ENCODE results near the gene CFAP97D1.
"Not testable (repeated sequence)": the region's sequence is repeated elsewhere in the genome, so short reads cannot be mapped to it uniquely, and the experiment has no call there.

The CFAP97D1 gene

GRCh38 chr17:43798024-43798423 lies 17.8 kb downstream of the CFAP97D1 start:
- DNase-seq (ENCODE audit: low spot score): not testable (repeated sequence)

DNA sequence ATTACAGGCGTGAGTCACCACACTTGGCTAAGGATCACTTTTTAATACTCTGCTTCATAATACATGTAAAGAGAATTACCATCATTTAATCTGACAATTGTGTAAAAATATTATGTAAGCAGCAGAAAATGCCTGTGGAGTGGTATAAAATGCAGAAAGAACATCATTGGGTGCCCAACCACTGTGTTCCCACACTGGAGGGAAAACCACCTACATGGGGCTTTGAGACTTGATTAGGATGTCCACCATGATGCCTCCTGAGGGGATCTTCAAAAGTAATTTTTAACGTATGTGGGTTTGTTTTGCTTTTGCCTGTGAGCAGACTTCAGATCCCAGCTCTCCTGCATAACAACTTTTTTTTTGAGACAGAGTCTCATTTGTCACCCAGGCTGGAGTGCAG lies 18.8 kb downstream of the CFAP97D1 start:
- DNase-seq (ENCODE audit: low spot score): no peak

DNA sequence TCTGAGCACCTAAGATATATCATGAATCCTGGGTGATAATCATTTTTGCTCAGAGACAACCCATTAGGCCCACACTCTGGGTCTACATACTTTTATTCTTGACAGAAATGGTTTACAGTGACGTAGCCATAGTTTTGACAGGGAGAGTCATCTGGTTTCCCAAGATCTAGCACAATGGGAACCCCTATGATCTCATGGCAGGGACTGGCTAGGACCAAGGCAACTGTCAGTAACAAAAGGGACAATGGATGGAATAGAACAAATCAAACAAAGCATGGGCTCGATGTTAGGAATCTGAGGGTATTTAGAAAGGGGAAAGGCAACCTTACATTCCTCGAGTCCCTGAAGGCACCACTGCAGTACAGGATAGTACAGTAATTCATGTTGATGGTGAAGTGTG lies 20.5 kb downstream of the CFAP97D1 start:
- no peak for DNase-seq (ENCODE audit: low spot score)

DNA sequence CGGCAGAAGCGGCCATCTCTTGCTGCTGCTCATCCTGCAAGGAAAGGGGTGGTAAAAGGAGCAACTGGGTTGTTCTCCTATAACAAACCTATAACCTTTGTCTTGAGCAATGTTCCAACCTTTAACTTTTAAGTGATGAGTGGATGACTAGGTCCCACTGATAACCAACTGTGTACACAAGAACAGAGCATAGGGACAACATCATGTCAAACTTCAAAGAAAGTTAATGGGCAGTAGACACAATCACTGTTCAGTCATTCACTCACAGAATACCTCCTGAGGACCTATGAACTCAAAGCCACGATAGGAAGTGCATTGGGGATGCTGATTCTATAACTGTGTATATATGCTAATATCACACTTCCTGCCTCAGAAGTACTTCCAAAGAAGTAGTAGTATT lies 21.6 kb downstream of the CFAP97D1 start:
- no peak for DNase-seq (ENCODE audit: low spot score)

GRCh38 chr17:43803758-43804157 lies 23.5 kb downstream of the CFAP97D1 start:
- DNase-seq (ENCODE audit: low spot score): no peak

DNA sequence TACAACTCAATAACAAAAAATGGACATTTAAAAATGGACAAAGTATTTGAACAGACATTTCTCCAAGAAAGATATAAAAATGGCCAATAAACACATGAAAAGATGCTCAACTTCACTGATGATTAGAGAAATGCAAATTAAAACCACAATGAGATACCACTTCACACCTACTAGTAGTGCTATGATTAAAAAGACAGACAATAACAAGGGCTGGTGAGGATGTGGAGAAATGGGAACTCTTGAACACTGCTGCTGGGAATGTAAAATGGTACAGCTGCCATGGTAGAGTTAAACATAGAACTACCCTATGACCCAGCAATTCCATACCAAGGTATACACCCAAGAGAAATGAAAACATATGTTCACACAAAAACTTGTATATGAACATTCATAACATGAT lies 24.9 kb downstream of the CFAP97D1 start:
- no peak for DNase-seq (ENCODE audit: low spot score)

GRCh38 chr17:43808076-43808475 lies 27.8 kb downstream of the CFAP97D1 start:
- DNase-seq (ENCODE audit: low spot score): no peak

DNA sequence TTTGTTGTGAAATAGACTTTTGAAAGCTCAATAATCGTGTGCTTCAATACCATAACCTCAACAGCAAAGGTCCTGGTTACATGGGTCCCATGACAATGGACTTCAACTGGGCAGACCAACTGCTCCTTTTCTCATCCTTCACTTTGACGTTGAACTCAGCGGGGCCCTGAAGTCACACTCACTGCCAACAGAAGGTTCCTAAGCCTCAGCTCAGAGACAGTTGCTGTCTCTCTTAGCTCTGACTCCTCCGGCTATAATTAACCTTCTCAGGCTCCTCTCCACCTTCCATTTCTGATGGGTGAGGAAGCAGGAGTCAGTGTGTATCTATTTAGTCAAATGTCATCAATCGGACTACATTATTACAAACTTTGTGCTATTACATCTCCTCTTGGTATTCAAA lies 28.9 kb downstream of the CFAP97D1 start:
- DNase-seq (ENCODE audit: low spot score): no peak

GRCh38 chr17:43810226-43810715 lies 30.0 kb downstream of the CFAP97D1 start:
- DNase-seq (ENCODE audit: low spot score): no peak

DNA sequence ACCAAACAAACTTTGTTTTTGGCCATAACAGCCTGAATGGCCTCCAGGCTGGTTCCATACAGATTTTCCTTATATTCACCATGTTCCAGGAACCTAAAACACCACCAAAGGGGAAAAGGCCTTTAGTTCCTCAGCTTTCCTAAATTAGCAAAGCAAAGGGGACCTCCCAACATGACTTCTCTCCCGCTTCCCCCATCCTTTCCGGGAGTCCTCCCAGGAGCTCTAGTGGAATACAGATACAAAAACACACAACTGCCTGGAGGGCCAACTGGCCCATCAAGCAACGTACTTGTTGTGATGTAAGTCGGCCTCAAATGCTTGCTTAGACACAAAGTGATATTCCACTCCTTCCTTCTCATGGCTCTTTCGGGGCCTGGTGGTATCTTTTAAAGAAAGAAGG lies 30.6 kb downstream of the CFAP97D1 start:
- DNase-seq (ENCODE audit: low spot score): no peak

DNA sequence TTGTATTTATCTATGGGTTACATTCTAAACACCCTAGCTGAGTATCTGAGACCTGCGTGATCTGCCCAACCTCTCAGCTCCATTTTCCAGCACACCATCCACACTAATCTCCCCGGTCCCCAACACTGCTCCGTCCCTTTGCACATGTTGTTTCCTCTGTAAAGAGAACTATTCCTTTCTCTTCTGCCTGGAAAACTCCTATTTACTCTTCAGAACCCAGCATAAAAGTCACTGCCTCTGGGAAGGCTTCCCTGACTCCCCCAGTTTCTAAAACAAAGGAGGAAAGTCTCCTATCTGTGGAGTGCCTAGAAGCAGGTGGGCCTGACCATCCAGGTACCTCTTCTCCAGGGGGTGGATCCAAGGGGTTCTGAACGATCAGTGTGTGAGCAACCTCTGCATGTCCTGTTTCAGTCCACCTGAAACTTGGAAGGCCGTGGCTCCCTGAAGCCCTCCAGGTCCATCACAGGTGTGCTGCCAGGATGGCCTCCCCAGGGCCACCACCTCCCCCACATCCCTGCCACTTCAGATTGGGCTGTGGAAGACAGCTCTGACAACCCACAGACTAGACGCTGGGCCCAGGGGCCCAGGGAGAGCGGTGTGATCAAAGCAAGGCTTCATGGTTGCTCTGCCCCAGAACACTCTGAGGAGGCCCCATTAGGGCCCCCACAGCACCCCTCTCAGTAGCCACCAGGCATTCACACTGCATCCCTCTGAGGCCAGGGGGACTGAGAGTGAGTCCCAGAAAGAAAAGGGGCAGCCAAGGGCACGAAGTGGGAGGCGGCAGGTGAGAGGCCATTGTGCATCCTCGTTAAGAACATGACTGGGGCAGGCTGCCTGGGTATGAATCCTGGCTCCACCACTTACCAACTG lies 32.4 kb downstream of the CFAP97D1 start:
- DNase-seq (ENCODE audit: low spot score): no peak

DNA sequence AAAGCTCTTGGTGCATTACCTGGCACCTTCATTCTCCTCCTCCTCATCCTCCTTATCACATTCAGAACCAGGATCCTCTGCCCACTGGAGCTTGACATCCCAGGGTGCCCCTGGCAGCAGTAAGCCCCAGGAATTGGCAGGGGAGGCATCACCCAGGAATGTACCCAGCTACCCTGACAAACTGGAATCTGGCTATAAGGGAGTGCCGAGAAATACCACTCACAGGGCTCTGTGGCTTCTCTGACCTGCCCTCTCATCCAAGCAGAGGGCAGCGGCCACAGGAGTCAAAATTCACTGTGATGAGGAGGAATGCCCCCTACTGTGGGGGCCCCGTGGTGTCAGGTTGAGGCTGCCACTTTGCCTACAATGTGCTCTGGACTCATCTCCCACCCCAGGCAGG lies 33.2 kb downstream of the CFAP97D1 start:
- no peak for DNase-seq (ENCODE audit: low spot score)

- DNase-seq (ENCODE audit: low spot score): no peak
Measured at GRCh38 chr17:43814026-43814425, 33.8 kb downstream of the CFAP97D1 start.

DNA sequence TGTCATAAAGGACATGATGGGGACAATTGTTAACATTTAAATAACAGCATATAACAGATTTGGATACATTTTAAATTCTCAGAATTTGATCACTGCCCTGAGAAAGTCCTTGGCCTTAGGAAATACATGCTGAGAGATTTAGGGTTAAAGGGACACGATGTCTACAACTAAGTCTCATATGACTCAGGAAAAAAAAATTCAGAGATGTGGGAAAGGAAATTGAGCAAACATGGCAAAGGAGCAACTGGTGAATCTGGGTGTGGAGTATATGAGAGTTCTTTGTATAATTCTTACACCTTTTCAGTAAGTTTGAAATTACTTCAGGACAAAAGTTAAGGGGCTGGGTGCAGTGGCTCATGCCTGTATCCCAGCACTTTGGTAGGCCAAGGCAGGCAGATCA lies 34.5 kb downstream of the CFAP97D1 start:
- no peak for DNase-seq (ENCODE audit: low spot score)

- no peak for DNase-seq (ENCODE audit: low spot score)
Measured at GRCh38 chr17:43816336-43817320, 36.4 kb downstream of the CFAP97D1 start.

DNA sequence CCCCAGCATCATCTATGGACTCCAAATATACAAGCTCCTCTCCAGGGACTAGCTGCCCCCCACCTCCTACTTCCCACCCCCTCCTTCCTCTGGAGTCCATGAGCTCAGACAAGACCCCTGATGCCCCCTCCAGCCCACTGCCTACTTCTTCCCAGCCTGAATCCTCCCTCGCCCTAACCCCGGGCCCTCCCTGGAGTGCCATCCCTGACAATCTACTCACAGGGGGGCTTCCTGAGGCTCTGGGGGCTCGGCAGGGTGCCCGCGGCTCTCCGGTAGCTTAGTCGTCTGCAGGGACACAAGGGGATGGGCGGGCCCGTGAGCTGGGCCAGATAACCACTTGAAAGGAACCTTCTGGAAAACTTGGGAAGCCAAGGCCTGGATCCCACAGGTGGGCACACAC lies 37.6 kb downstream of the CFAP97D1 start:
- no peak for DNase-seq (ENCODE audit: low spot score)

GRCh38 chr17:43818966-43819365 lies 38.7 kb downstream of the CFAP97D1 start:
- DNase-seq (ENCODE audit: low spot score): no peak

- DNase-seq (ENCODE audit: low spot score): no peak
Measured at GRCh38 chr17:43820759-43821158, 40.5 kb downstream of the CFAP97D1 start.

GRCh38 chr17:43822570-43823190 lies 42.4 kb downstream of the CFAP97D1 start:
- DNase-seq (ENCODE audit: low spot score): no peak

DNA sequence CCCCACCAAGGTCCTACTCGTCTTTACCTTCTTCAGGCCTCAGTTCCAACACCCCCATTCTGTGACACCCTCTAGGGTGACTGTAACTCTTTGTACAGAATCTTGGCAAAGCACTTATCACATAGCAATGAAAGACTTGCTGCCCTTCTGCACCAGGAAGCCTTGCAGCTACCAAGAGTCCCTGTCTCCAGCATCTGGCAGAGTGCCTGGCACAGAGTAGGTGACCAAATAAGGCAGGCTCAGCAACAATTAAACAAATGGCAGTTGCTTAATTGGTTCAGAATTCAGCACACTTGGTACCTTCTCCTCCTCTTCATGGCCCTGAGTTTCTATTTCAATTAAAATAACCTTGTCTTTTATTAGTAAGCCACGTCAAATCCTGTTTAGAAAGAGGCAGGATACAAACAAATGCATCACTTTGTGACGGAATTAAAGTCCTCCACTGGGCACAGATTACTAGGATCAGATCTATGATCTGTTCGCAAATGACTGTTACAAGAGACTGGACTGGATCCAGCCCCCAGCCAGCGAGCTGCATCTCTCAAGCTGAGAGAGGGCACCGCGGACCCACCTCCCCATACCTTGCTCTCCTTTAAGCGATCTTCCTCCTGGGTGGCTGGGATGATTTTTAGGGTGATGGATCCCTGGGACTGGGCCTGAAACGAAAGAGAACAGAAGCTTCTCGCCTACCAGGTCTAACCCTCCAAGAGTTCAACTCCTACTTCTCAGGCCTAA lies 43.3 kb downstream of the CFAP97D1 start:
- DNase-seq (ENCODE audit: low spot score): no peak

DNA sequence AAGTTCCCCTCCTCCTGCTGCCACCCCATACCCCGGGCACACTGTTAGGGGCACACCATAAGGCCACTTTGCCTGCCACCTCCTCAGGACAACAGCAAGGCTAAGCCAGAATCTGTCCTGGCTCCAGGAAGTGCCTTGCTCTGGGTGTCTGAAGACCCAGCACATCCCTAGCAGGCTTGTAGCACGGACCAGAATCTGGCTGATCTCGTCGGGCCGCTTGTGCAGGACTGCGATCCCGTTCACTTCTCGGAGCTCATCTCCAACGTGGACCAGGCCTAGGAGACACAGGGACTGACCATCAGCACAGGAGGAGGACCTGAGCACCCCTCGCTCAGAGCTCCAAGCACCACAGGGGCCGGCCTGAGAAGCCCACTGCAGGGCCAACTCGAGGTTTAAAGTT lies 45.3 kb downstream of the CFAP97D1 start:
- no peak for DNase-seq (ENCODE audit: low spot score)

- DNase-seq (ENCODE audit: low spot score): no peak
Measured at GRCh38 chr17:43826206-43826605, 46.0 kb downstream of the CFAP97D1 start.
